IMR-90 (cell line): Measurements from ENCODE around the gene TIMM9. TPM values are rescaled to one million over a fixed set of nuclear protein-coding genes. Genes with fewer than 3 reads are reported as not detected.
"Not testable (repeated sequence)": the region's sequence is repeated elsewhere in the genome, so short reads cannot be mapped to it uniquely, and the experiment has no call there.

Experiments used
- ATAC-seq: fragments of 200-7000 bp; cut with Tn5 transposase; 2 replicates; pipeline ENCODE4 v1.9.1; 2020; ENCODE audit warnings: low read depth, mild to moderate bottlenecking, moderate library complexity
- BruUV-seq: library from RNA; stranded (reverse); fragments of 400-500 nt; replicated peaks from 2 replicates; lab custom pipeline; 2021; lab: Mats Ljungman, UMichigan
- CTCF ChIA-PET: fragments of 300-600 bp; formaldehyde crosslinking; extraction: SDS; loops from one replicate; lab custom pipeline; 2021; ENCODE audit warnings: antibody characterized with exemption; lab: Yijun Ruan, JAX
- POLR2A ChIA-PET: fragments of 300-600 bp; sonication (Branson Sonifier 250); formaldehyde crosslinking; loops from one replicate; lab custom pipeline; 2022; ENCODE audit warnings: antibody characterized with exemption; ENCODE audit not compliant: unreplicated experiment; lab: Charles Lee
- DNase-seq: peaks from one replicate; pipeline ENCODE4 v3.0.0; 2013
- H2AFZ ChIP-seq: replicated peaks from 2 replicates; pipeline ENCODE3; 2013; ENCODE audit warnings: low read length, mild to moderate bottlenecking; ENCODE audit not compliant: poor library complexity
- H2AK5ac ChIP-seq: 2 replicates; pipeline ENCODE4 v1.6.1; 2013; ENCODE audit warnings: low read depth, low read length, inconsistent platforms
- H2AK9ac ChIP-seq: replicated peaks from 2 replicates; pipeline ENCODE3; 2013; ENCODE audit warnings: mild to moderate bottlenecking, low read depth, low read length, moderate library complexity; ENCODE audit not compliant: poor library complexity
- H2BK120ac ChIP-seq: 2 replicates; pipeline ENCODE4 v1.6.1; 2013; ENCODE audit warnings: low read depth, low read length, inconsistent platforms
- H2BK15ac ChIP-seq: 3 replicates; pipeline ENCODE4 v1.6.1; 2013; ENCODE audit warnings: low read depth, low read length, inconsistent platforms
- H2BK20ac ChIP-seq: 2 replicates; pipeline ENCODE4 v1.6.1; 2013; ENCODE audit warnings: low read depth, mild to moderate bottlenecking, inconsistent platforms, low read length, moderate library complexity
- H2BK5ac ChIP-seq: 2 replicates; pipeline ENCODE4 v1.6.1; 2013; ENCODE audit warnings: mild to moderate bottlenecking, low read depth, low read length, inconsistent platforms; ENCODE audit not compliant: poor library complexity, severe bottlenecking
- H3K14ac ChIP-seq: replicated peaks from 2 replicates; pipeline ENCODE4 v1.6.1; 2013; ENCODE audit warnings: low read depth, low read length, inconsistent platforms
- H3K18ac ChIP-seq: 2 replicates; pipeline ENCODE4 v1.6.1; 2013; ENCODE audit warnings: low read depth, low read length, control low read depth
- H3K23ac ChIP-seq: 2 replicates; pipeline ENCODE4 v1.6.1; 2013; ENCODE audit warnings: low read depth, low read length, inconsistent platforms
- H3K27ac ChIP-seq: 2 replicates; pipeline ENCODE4 v1.5.1; 2013; ENCODE audit warnings: mild to moderate bottlenecking, control low read depth, low read length; ENCODE audit not compliant: insufficient read depth
- H3K27me3 ChIP-seq: 2 replicates; pipeline ENCODE4 v1.6.1; 2013; ENCODE audit warnings: low read length; ENCODE audit not compliant: control insufficient read depth, insufficient read depth
- H3K36me3 ChIP-seq: 2 replicates; pipeline ENCODE4 v1.6.1; 2013; ENCODE audit warnings: low read length, mixed read lengths; ENCODE audit not compliant: control insufficient read depth, insufficient read depth
- H3K4ac ChIP-seq: 2 replicates; pipeline ENCODE4 v1.6.1; 2013; ENCODE audit warnings: low read depth, low read length, inconsistent platforms
- H3K4me1 ChIP-seq: 2 replicates; pipeline ENCODE4 v1.6.1; 2013; ENCODE audit warnings: low read length, mixed read lengths; ENCODE audit not compliant: control insufficient read depth, insufficient read depth
- H3K4me2 ChIP-seq: 2 replicates; pipeline ENCODE4 v1.6.1; 2013; ENCODE audit warnings: low read depth, mild to moderate bottlenecking, control low read depth, low read length, moderate library complexity
- H3K4me3 ChIP-seq: 2 replicates; pipeline ENCODE4 v1.5.1; 2013; ENCODE audit warnings: low read depth, mild to moderate bottlenecking, control low read depth, low read length, moderate library complexity; ENCODE audit not compliant: insufficient read depth
- H3K56ac ChIP-seq: 2 replicates; pipeline ENCODE4 v1.6.1; 2013; ENCODE audit warnings: low read length, inconsistent platforms; ENCODE audit not compliant: insufficient read depth; ENCODE audit errors: extremely low read depth
- H3K79me1 ChIP-seq, 2 experiments: 2 replicates each; pipeline ENCODE4 v1.6.1; 2013; ENCODE audit warnings: low read length in 2 of 2, inconsistent platforms in 1 of 2, low read depth in 1 of 2
- H3K9ac ChIP-seq: 2 replicates; pipeline ENCODE4 v1.6.1; 2013; ENCODE audit warnings: low read depth, low read length, control low read depth
- H3K9me1 ChIP-seq: 2 replicates; pipeline ENCODE4 v1.6.1; 2013; ENCODE audit warnings: low read length, inconsistent platforms; ENCODE audit not compliant: insufficient read depth
- H3K9me3 ChIP-seq: 2 replicates; pipeline ENCODE4 v1.6.1; 2013; ENCODE audit warnings: low read length; ENCODE audit not compliant: control insufficient read depth, insufficient read depth
- H4K20me1 ChIP-seq: 2 replicates; pipeline ENCODE4 v1.6.1; 2013; ENCODE audit warnings: low read length, inconsistent platforms; ENCODE audit not compliant: insufficient read depth
- H4K5ac ChIP-seq: 2 replicates; pipeline ENCODE4 v1.6.1; 2013; ENCODE audit warnings: mild to moderate bottlenecking, low read depth, low read length, control low read depth
- H4K8ac ChIP-seq, 2 experiments: 2 replicates each; pipeline ENCODE4 v1.6.1; 2013; ENCODE audit warnings: low read depth in 2 of 2, low read length in 2 of 2, control low read depth in 1 of 2, inconsistent platforms in 1 of 2
- H4K91ac ChIP-seq: 2 replicates; pipeline ENCODE4 v1.6.1; 2013; ENCODE audit warnings: low read depth, low read length, inconsistent platforms; ENCODE audit not compliant: insufficient read depth
- ELK1 ChIP-seq: fragments of 150-350 bp; IDR thresholded peaks from 2 replicates; pipeline ENCODE4 v1.6.1; 2016; ENCODE audit warnings: low read depth, mild to moderate bottlenecking, low read length, moderate library complexity, borderline replicate concordance
- MAZ ChIP-seq: IDR thresholded peaks from 2 replicates; pipeline ENCODE4 v1.6.1; 2012; ENCODE audit warnings: low read depth, mild to moderate bottlenecking, low read length, improper control_type of control experiment, moderate library complexity, borderline replicate concordance
- MXI1 ChIP-seq: IDR thresholded peaks from 2 replicates; pipeline ENCODE4 v1.6.1; 2012; ENCODE audit warnings: low read depth, mild to moderate bottlenecking, low read length, moderate library complexity, borderline replicate concordance
- USF2 ChIP-seq: fragments of 150-350 bp; IDR thresholded peaks from 2 replicates; pipeline ENCODE4 v1.6.1; 2017; ENCODE audit warnings: mild to moderate bottlenecking, antibody characterized with exemption, low read length, low read depth
- WGBS, 2 experiments: methylation state at CpG; one replicate each; pipeline versions ENCODE4 v1.1.5 to v1.1.7; 2013; ENCODE audit warnings: missing lambda C conversion rate in 2 of 2; ENCODE audit not compliant: insufficient read length in 1 of 2; ENCODE audit errors: extremely low coverage in 2 of 2; 5-methylcytosine and 5-hydroxymethylcytosine counted together
- dilution Hi-C: fragments of 300-500 bp; cut with HindIII; formaldehyde crosslinking; loops from one replicate; pipeline ENCODE4 v1.14.3; 2018; ENCODE audit warnings: low sequenced_read_pairs; ENCODE audit not compliant: unreplicated experiment
- in situ Hi-C: fragments of 300-500 bp; cut with MboI; formaldehyde crosslinking; loops from 3 replicates; pipeline ENCODE4 v1.14.3; 2019; ENCODE audit warnings: low sequenced_read_pairs, inconsistent platforms, mixed read lengths
- intact Hi-C: fragments of 100-400 bp; cut with micrococcal nuclease; formaldehyde crosslinking; loops from 2 replicates; pipeline ENCODE4 v1.10.0; 2022
- polyA plus RNA-seq, 3 experiments: library from polyadenylated mRNA; depleted of rRNA; stranded (reverse); fragments of >200 nt; gene quantifications; 2 replicates each; pipeline ENCODE4 v1.2.3, GENCODE V29; 2012; ENCODE audit warnings: low replicate concordance in 1 of 3
- total RNA-seq: library from RNA; depleted of rRNA; stranded (reverse); fragments of >200 nt; gene quantifications from 2 replicates; pipeline ENCODE4 v1.2.3, GENCODE V29; 2012

TIMM9 gene
- total and polyA plus RNA-seq, 2 of the 4 experiments (the other 2 are of a cell fraction) = 23.7 to 27.8 TPM

DNA sequence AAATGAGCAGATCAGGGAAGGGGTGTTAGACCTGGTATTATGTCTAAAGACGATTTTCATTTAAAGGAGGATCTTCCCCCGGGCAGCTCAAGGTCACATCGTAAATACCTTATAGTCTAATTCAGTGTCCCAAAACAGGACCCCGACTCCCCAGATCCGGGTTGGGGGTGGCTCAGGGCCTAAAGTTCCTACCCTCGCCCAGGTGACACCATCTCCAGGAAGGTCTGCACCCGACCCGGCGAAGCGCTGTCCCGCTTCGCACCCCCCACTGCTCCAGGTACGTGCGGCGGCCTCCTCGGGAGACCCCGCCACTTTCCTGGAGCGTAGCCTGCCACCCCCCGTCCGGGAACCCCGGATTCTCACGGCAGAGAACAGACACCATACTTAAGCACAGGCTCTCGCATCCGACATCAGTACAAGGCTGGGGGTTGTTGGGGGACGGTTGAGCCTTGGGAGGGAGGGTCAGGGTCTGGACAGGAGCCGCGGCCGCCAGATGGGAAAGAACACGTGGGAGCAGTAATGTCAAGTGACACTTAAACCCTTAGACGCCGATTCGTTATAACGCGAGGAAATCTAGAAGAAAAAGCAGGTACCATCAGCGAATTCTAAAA is 556 bp downstream of the TIMM9 start:
- no peaks in the 10 kb centered on the region for H4K20me1 ChIP-seq
- DNase-seq (peak; percentile 65), ATAC-seq (peak; percentile 71)
- ChIA-PET CTCF (no interaction called here), POLR2A (interaction anchor here (0.6 kb wide), 3 partner anchors 13 to 737 kb away, joined by 3 to 4 read pairs (median 3); no protein-coding TSS in a partner anchor)
- H3K4me3 ChIP-seq = peak overlapping the region; percentile 92
- peak overlapping the region; percentile 96 for H2BK5ac ChIP-seq
- H4K91ac ChIP-seq = peak overlapping the region; percentile 95
- H3K36me3 ChIP-seq = 0 out of 2 replicates have a peak, but pooled peaks cover 2% of the 10 kb centered on the region
- no peaks in the 10 kb centered on the region for H3K9me3 ChIP-seq
- H2AFZ ChIP-seq = peak overlapping the region; percentile 95
- 0% methylated on average over 1 of the region's 35 CpGs; no CpG with 5 or more reads in 1 of the 2 experiments for WGBS, 2 experiments
- no peaks in the 10 kb centered on the region for H3K27me3 ChIP-seq
- H3K79me1 ChIP-seq = peaks cover 2 to 22% of the 10 kb centered on the region in 2 experiments; a peak in 2 of 4 replicates
- no peaks in the 10 kb centered on the region for H3K9me1 ChIP-seq
- H4K8ac ChIP-seq = peak overlapping the region; percentile 90 to 98
- peak overlapping the region; percentile 97 for H2BK120ac ChIP-seq
- intact Hi-C loops = loop anchor here (2.0 kb wide), 1 partner anchor 128 kb away; the partner anchor contains the start of gene ARID4A
- peak overlapping the region; percentile 2; the same call in 1 of the 2 replicates for H2AK5ac ChIP-seq
- peak overlapping the region; percentile 98 for H3K9ac ChIP-seq
- H2AK9ac ChIP-seq = peak overlapping the region; percentile 84
- H3K4me2 ChIP-seq = peak overlapping the region; percentile 68
- H3K18ac ChIP-seq = peak overlapping the region; percentile 88
- in situ Hi-C loops = no loop called here
- peak; percentile 82 for TF ChIP-seq USF2
- peak; percentile 37; the same call in 1 of the 2 replicates for TF ChIP-seq MAZ
- TF ChIP-seq MXI1 = peak; percentile 98
- TF ChIP-seq ELK1 = no peak
- H3K4ac ChIP-seq = peak overlapping the region; percentile 96
- H3K14ac ChIP-seq = peak overlapping the region; percentile 97
- peak overlapping the region; percentile 86 for H2BK15ac ChIP-seq
- peak overlapping the region; percentile 93 for H3K27ac ChIP-seq
- dilution Hi-C loops = no loop called here
- H3K23ac ChIP-seq = peak overlapping the region; percentile 86
- peak overlapping the region; percentile 99 for H3K56ac ChIP-seq
- peak overlapping the region; percentile 83 for H4K5ac ChIP-seq
- BruUV-seq = TSS peak; percentile 63
- H3K4me1 ChIP-seq = no peaks in the 10 kb centered on the region
- H2BK20ac ChIP-seq = peak overlapping the region; percentile 96

GRCh38 chr14:58416934-58417333 is 10.4 kb downstream of the TIMM9 start:
- DNase-seq, intact Hi-C loops, H4K20me1 ChIP-seq, H3K14ac ChIP-seq, H2BK5ac ChIP-seq, H3K9ac ChIP-seq, H2AK5ac ChIP-seq, H3K9me1 ChIP-seq, ATAC-seq, H2BK15ac ChIP-seq, dilution Hi-C loops, H3K23ac ChIP-seq, CTCF ChIA-PET, H3K9me3 ChIP-seq, in situ Hi-C loops, H2AK9ac ChIP-seq, H3K56ac ChIP-seq, H4K5ac ChIP-seq, H2BK20ac ChIP-seq, H2AFZ ChIP-seq, BruUV-seq, H4K91ac ChIP-seq, H3K27ac ChIP-seq, H3K4me1 ChIP-seq, H4K8ac ChIP-seq, H3K18ac ChIP-seq, H2BK120ac ChIP-seq, H3K4me2 ChIP-seq, H3K4me3 ChIP-seq, POLR2A ChIA-PET, H3K27me3 ChIP-seq, H3K4ac ChIP-seq: not testable (repeated sequence)
- Histone ChIP-seq H3K79me1 (peaks cover 13 to 25% of the 10 kb centered on the region in 2 experiments), H3K36me3 (peaks cover 18% of the 10 kb centered on the region)
- WGBS, 2 experiments = 100% methylated on average over 1 of the region's 1 CpG; no CpG with 5 or more reads in 1 of the 2 experiments
